HFFc6 (cell line): ENCODE results near the gene C2CD4C. TPM values are rescaled to one million over a fixed set of nuclear protein-coding genes. Genes with fewer than 3 reads are reported as not detected.

Experiments used
- DNase-seq: peaks from one replicate; pipeline ENCODE4 v3.0.0-alpha.2; 2018
- H3K27ac Mint-ChIP-seq: 2 replicates; pipeline ENCODE4 v1.8.0; 2020; ENCODE audit warnings: mild to moderate bottlenecking, mixed read lengths
- H3K27me3 Mint-ChIP-seq: 2 replicates; pipeline ENCODE4 v1.8.0; 2021; ENCODE audit warnings: mild to moderate bottlenecking, moderate library complexity, mixed read lengths; ENCODE audit not compliant: insufficient read depth
- H3K36me3 Mint-ChIP-seq: 2 replicates; pipeline ENCODE4 v1.8.0; 2021; ENCODE audit warnings: low read depth, mixed read lengths
- H3K4me1 Mint-ChIP-seq: 2 replicates; pipeline ENCODE4 v1.8.0; 2020; ENCODE audit warnings: low read depth, mixed read lengths
- H3K4me3 Mint-ChIP-seq: 2 replicates; pipeline ENCODE4 v1.8.0; 2020; ENCODE audit warnings: mild to moderate bottlenecking, moderate library complexity, mixed read lengths
- H3K9me3 Mint-ChIP-seq: 2 replicates; pipeline ENCODE4 v1.8.0; 2020; ENCODE audit warnings: mild to moderate bottlenecking, mixed read lengths
- CTCF ChIP-seq: fragments of 200-600 bp; sonication (generic); IDR thresholded peaks from 2 replicates; pipeline ENCODE4 v1.5.0; 2021; ENCODE audit warnings: antibody characterized with exemption, mild to moderate bottlenecking
- total RNA-seq, 6 experiments: library from RNA; stranded (reverse); fragmentation: NEBNext Ultra II Directional; extraction: Animal tissue kit (Norgen Biotek cat#: 25700); gene quantifications; 2 replicates in 1 of 6; 3 replicates in 5 of 6; pipeline ENCODE4 v1.2.3, GENCODE V29; 2021

C2CD4C gene
- total RNA-seq, 6 experiments from 2014 or later = not detected

- Mint-ChIP-seq H3K27ac (no peak overlapping the region), H3K4me1 (0 out of 2 replicates have a peak, but pooled peaks cover 4% of the 10 kb centered on the region), H3K27me3 (peaks cover 2% of the 10 kb centered on the region; the same call in 1 of the 2 replicates), H3K36me3 (no peaks in the 10 kb centered on the region), H3K9me3 (peaks cover 3% of the 10 kb centered on the region), H3K4me3 (peak overlapping the region; percentile 61)
- no peak for DNase-seq
- TF ChIP-seq CTCF = no peak
Measured at GRCh38 chr19:409516-410242, 732 bp upstream of the C2CD4C start.

DNA sequence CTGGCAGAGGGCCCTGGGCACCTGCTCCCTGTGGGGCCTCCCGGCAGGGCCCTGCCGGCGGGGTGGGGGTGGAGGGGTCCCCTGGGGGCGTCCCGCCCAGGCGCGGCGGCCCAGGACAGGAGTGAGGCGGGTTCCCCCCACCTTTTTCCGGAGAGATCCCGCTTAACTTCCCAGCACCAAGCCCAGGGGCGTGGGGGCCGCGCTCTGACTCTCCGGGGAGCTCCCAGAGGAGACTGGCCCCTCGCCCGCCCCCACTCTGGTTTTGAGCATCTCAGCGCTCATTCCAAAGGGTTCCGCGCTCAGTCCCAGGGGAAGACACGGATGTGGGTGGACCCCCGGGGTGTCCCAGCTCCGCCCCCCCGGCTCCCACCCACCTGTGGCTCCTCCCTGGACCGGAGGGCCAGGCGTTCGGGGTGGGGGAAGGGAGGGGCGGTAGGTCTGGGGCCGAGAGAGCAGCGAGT, 476 bp downstream of the C2CD4C start:
- Mint-ChIP-seq H3K27me3 (peaks cover 2% of the 10 kb centered on the region; the same call in 1 of the 2 replicates), H3K4me3 (no peak overlapping the region)
- no peak for DNase-seq

DNA sequence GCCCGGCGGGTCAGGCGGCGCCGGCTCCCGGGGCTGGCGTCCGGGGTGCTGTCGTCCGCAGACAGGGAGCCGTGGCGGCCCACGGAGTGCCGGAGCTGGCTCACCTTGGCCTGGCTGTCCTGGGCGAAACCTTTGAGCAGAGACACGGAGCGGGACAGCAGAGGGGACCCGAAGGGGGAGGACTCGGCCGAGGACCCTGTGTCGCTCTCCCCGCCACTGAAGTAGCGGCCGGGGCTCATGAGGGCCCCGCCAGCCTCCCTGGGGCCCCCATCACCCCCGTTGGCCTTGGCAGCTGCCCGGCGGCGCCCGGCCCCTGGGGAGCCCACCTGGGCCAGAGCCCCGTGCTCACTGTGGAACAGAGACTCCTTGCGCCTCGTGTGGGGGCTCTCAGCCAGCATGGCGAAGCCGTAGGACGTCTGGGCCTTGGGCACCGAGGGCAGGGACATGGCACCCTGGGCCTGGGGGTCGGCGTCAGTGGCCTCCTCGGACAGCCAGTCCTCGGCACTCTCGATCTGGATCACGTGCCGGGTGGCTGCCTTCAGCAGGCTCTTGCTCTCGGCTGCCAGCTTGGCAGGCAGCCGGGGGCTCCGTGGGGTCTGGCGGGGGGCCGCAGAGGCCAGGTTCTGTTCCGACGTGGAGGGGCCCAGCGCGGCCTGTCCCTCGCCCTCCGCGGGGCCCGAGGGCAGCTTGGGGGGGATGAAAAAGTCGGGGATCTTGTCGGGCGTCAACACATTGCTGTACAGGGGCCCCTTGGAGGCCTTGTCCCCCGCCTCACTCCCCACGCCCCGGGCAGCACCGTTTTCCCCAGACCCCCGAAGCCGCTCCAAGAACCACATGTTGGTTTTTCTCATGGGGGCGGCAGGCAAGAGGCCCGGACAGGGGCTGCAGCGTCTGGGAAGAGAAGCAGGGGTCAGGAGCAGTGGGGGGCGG, 1.2 kb downstream of the C2CD4C start:
- no peaks in the 10 kb centered on the region for H3K36me3 Mint-ChIP-seq
- peaks cover 4% of the 10 kb centered on the region for H3K27me3 Mint-ChIP-seq
- H3K9me3 Mint-ChIP-seq = peaks cover 3% of the 10 kb centered on the region
- H3K4me3 Mint-ChIP-seq = no peak overlapping the region
- no peak for TF ChIP-seq CTCF
- DNase-seq = no peak
- no peak overlapping the region for H3K27ac Mint-ChIP-seq
- 0 out of 2 replicates have a peak, but pooled peaks cover 4% of the 10 kb centered on the region for H3K4me1 Mint-ChIP-seq

More for the DNA sequence above, 476 bp downstream of the C2CD4C start:
- Mint-ChIP-seq H3K36me3 (no peaks in the 10 kb centered on the region), H3K4me1 (0 out of 2 replicates have a peak, but pooled peaks cover 4% of the 10 kb centered on the region), H3K27ac (no peak overlapping the region), H3K9me3 (peaks cover 3% of the 10 kb centered on the region)
- no peak for TF ChIP-seq CTCF

GRCh38 chr19:406971-407510, 1.9 kb downstream of the C2CD4C start:
- Mint-ChIP-seq H3K27ac (no peak overlapping the region), H3K4me3 (no peak overlapping the region), H3K9me3 (peaks cover 3% of the 10 kb centered on the region), H3K4me1 (0 out of 2 replicates have a peak, but pooled peaks cover 4% of the 10 kb centered on the region), H3K36me3 (no peaks in the 10 kb centered on the region), H3K27me3 (peaks cover 4% of the 10 kb centered on the region)
- no peak for TF ChIP-seq CTCF
- DNase-seq = no peak

GRCh38 chr19:406135-406781, 2.7 kb downstream of the C2CD4C start:
- peaks cover 3% of the 10 kb centered on the region; the same call in 1 of the 2 replicates for H3K9me3 Mint-ChIP-seq
- no peak for DNase-seq
- H3K27ac Mint-ChIP-seq = no peak overlapping the region
- no peaks in the 10 kb centered on the region for H3K36me3 Mint-ChIP-seq
- no peak overlapping the region for H3K4me3 Mint-ChIP-seq
- peaks cover 3% of the 10 kb centered on the region; the same call in 1 of the 2 replicates for H3K27me3 Mint-ChIP-seq
- 0 out of 2 replicates have a peak, but pooled peaks cover 4% of the 10 kb centered on the region for H3K4me1 Mint-ChIP-seq
- no peak for TF ChIP-seq CTCF
